Measurements from ENCODE around the gene WDR20.

The WDR20 gene

DNA sequence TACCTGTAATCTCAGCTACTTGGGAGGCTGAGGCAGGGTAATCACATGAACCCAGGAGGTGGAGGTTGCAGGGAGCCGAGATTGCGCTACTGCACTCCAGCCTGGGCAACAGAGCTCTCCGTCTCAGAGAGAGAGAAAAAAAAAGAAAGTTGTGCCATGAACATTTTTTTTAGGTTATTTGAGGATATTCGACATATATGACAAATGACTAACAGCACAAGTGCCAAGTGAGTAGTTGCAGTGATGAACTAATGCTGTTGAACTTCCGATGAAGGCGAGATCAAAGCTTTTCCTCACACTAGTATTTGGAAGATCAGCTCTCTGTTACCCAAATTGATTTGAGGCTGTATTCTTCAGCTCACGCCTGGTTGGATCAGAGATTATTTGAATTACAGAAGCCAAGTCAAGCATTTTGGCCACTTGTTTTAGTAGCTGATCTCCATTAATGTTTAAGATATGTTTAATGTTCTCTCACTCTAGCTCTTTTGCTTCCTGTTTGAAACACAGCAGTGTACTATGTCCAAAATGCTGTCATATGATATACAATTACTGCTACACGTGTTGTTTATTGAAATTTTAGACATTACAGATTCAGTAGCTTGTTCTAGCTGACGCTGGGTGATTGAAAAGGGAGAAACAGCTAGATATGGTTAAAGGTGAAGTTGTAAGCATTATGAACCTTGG is 43.4 kb downstream of the WDR20 start:
- 93 to 94% methylated on average over 9 of the region's 9 CpGs for WGBS, 2 experiments
- H3K27ac ChIP-seq (ENCODE audit: insufficient read depth, low read depth, low read length, poor library complexity, severe bottlenecking) = no peak overlapping the region
- H3K36me3 ChIP-seq (ENCODE audit: control insufficient read depth, insufficient read depth, low read length) = no peaks in the 10 kb centered on the region
- H3K4me3 ChIP-seq (ENCODE audit: insufficient read depth, low read depth, low read length) = no peak overlapping the region
- no peaks in the 10 kb centered on the region for H3K27me3 ChIP-seq (ENCODE audit: control insufficient read depth, insufficient read depth, low read length, poor library complexity, severe bottlenecking)
- H3K9me3 ChIP-seq (ENCODE audit: control insufficient read depth, low read length) = no peaks in the 10 kb centered on the region
- peaks cover 5% of the 10 kb centered on the region for H3K4me1 ChIP-seq (ENCODE audit: control insufficient read depth, insufficient read depth, low read length)

- 96 to 98% methylated on average over 3 of the region's 3 CpGs for WGBS, 2 experiments
- no peak overlapping the region for H3K27ac ChIP-seq (ENCODE audit: insufficient read depth, low read depth, low read length, poor library complexity, severe bottlenecking)
- peaks cover 5% of the 10 kb centered on the region for H3K4me1 ChIP-seq (ENCODE audit: control insufficient read depth, insufficient read depth, low read length)
- H3K9me3 ChIP-seq (ENCODE audit: control insufficient read depth, low read length) = no peaks in the 10 kb centered on the region
- no peaks in the 10 kb centered on the region for H3K27me3 ChIP-seq (ENCODE audit: control insufficient read depth, insufficient read depth, low read length, poor library complexity, severe bottlenecking)
- no peaks in the 10 kb centered on the region for H3K36me3 ChIP-seq (ENCODE audit: control insufficient read depth, insufficient read depth, low read length)
- no peak overlapping the region for H3K4me3 ChIP-seq (ENCODE audit: insufficient read depth, low read depth, low read length)
These were observed 44.2 kb downstream of the WDR20 start for GRCh38 chr14:102183886-102184285.

DNA sequence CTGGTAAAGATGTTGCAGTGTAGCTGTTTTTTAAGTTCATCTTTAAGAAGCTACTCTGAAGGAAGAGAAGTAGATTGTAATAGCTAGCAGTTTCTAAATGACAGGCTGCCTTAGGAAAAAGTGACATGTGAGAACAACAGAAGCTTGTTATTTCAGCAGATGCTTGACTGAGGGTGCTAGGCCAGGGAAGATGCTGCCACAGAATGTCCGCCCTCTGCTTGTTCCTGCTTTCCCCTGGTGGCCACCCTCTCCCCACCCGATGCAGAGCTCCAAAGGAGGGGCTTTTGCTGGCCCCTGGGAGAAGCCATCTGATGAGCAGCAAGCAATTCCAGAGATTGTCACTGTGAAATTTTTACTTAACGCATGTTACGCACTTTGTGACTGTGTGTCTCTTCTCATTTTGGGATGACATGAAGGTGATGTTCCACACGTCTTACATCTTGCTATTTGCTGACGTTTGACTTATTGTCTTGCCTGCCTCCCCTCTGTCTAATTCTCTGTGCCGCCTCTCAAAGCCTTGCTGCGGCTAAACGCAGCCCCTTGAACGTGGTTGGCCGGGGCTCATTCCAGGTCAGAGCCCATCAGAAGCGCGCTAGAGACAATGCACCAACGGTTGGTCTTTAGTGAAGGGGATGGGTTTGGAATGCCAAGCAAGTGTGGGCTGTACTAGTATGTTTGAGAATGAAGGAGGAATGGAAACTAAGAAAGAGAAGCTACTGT is 44.8 kb downstream of the WDR20 start:
- WGBS, 2 experiments = 77 to 78% methylated on average over 14 of the region's 14 CpGs

GRCh38 chr14:102185360-102185759 is 45.7 kb downstream of the WDR20 start:
- Histone ChIP-seq H3K4me3 (ENCODE audit: insufficient read depth, low read depth, low read length) (no peak overlapping the region), H3K27ac (ENCODE audit: insufficient read depth, low read depth, low read length, poor library complexity, severe bottlenecking) (no peak overlapping the region), H3K9me3 (ENCODE audit: control insufficient read depth, low read length) (no peaks in the 10 kb centered on the region), H3K36me3 (ENCODE audit: control insufficient read depth, insufficient read depth, low read length) (no peaks in the 10 kb centered on the region), H3K4me1 (ENCODE audit: control insufficient read depth, insufficient read depth, low read length) (peaks cover 5% of the 10 kb centered on the region), H3K27me3 (ENCODE audit: control insufficient read depth, insufficient read depth, low read length, poor library complexity, severe bottlenecking) (no peaks in the 10 kb centered on the region)
- WGBS, 2 experiments = 94 to 97% methylated on average over 8 of the region's 8 CpGs

More for the DNA sequence above, 44.8 kb downstream of the WDR20 start:
- peaks cover 5% of the 10 kb centered on the region for H3K4me1 ChIP-seq (ENCODE audit: control insufficient read depth, insufficient read depth, low read length)
- no peaks in the 10 kb centered on the region for H3K9me3 ChIP-seq (ENCODE audit: control insufficient read depth, low read length)
- no peaks in the 10 kb centered on the region for H3K36me3 ChIP-seq (ENCODE audit: control insufficient read depth, insufficient read depth, low read length)
- no peaks in the 10 kb centered on the region for H3K27me3 ChIP-seq (ENCODE audit: control insufficient read depth, insufficient read depth, low read length, poor library complexity, severe bottlenecking)
- H3K4me3 ChIP-seq (ENCODE audit: insufficient read depth, low read depth, low read length) = no peak overlapping the region
- no peak overlapping the region for H3K27ac ChIP-seq (ENCODE audit: insufficient read depth, low read depth, low read length, poor library complexity, severe bottlenecking)

DNA sequence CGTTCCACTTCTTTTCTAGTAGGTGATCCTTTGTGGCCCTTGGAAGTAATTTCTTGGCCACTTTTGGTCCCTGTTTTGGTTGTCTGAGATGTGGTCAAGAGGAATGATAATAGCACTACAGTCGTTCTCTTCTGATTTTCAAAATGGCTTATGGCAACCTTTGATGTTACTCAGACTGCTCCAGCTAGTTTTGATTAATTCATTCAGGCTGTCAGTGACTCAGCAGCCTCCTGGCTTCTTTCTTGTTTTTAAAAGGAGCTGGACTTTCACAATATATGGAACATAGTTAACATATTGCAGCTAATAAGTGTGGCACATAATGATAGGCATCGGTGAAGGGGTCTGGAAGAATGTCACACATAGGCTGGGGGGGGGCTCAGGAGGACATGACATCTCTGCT is 47.3 kb downstream of the WDR20 start:
- 92 to 94% methylated on average over 3 of the region's 3 CpGs for WGBS, 2 experiments
- Histone ChIP-seq H3K27me3 (ENCODE audit: control insufficient read depth, insufficient read depth, low read length, poor library complexity, severe bottlenecking) (no peaks in the 10 kb centered on the region), H3K36me3 (ENCODE audit: control insufficient read depth, insufficient read depth, low read length) (no peaks in the 10 kb centered on the region), H3K9me3 (ENCODE audit: control insufficient read depth, low read length) (no peaks in the 10 kb centered on the region), H3K4me1 (ENCODE audit: control insufficient read depth, insufficient read depth, low read length) (peaks cover 5% of the 10 kb centered on the region), H3K4me3 (ENCODE audit: insufficient read depth, low read depth, low read length) (no peak overlapping the region), H3K27ac (ENCODE audit: insufficient read depth, low read depth, low read length, poor library complexity, severe bottlenecking) (no peak overlapping the region)

DNA sequence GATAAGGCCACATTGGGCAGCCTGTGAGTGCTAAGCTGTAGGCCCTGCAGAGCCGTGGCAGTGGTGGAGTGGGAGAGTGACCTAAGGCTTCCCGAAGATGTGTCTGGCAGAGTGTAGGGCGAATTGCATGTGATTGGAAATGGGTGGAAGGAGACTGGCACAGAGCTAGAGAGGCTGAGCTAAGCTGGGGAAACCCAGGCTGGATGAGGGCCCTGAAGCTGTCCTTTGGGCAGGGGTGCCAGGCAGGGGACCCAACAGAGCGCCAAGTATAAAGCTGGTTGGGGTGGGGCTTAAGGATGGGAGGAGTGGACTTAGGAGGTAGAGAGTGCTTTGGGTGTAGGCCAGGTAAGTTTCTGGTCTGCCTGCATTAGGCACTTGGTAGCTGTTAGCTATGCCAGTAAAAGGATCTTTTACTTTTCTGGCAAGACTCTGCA is 47.9 kb downstream of the WDR20 start:
- WGBS, 2 experiments = 92 to 95% methylated on average over 4 of the region's 4 CpGs
- H3K36me3 ChIP-seq (ENCODE audit: control insufficient read depth, insufficient read depth, low read length) = no peaks in the 10 kb centered on the region
- H3K4me1 ChIP-seq (ENCODE audit: control insufficient read depth, insufficient read depth, low read length) = peaks cover 5% of the 10 kb centered on the region
- no peaks in the 10 kb centered on the region for H3K9me3 ChIP-seq (ENCODE audit: control insufficient read depth, low read length)
- H3K27ac ChIP-seq (ENCODE audit: insufficient read depth, low read depth, low read length, poor library complexity, severe bottlenecking) = no peak overlapping the region
- H3K4me3 ChIP-seq (ENCODE audit: insufficient read depth, low read depth, low read length) = no peak overlapping the region
- H3K27me3 ChIP-seq (ENCODE audit: control insufficient read depth, insufficient read depth, low read length, poor library complexity, severe bottlenecking) = no peaks in the 10 kb centered on the region

DNA sequence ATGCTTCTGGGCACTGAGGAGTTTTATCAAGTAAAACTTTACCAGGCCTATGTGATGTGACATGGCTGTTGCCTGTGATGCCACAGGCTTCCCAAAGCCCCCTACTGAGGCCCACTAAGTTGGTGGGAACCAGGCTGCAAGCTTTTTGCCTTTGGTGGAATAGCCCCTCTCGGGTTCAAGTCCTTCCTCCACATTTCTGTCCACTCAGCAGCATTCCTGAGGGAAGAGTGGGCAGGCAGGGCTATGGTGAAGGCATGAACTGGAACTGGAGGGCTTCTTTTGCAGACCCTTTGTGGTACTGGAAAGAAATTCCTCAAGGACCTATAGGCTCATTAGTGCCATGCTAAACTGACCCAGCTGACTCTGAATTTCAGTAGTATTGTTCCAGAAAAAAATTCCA is 48.5 kb downstream of the WDR20 start:
- H3K9me3 ChIP-seq (ENCODE audit: control insufficient read depth, low read length) = no peaks in the 10 kb centered on the region
- no peaks in the 10 kb centered on the region for H3K36me3 ChIP-seq (ENCODE audit: control insufficient read depth, insufficient read depth, low read length)
- WGBS, 2 experiments = 80 to 100% methylated on average over 1 of the region's 1 CpG
- no peak overlapping the region for H3K4me3 ChIP-seq (ENCODE audit: insufficient read depth, low read depth, low read length)
- no peak overlapping the region for H3K27ac ChIP-seq (ENCODE audit: insufficient read depth, low read depth, low read length, poor library complexity, severe bottlenecking)
- H3K4me1 ChIP-seq (ENCODE audit: control insufficient read depth, insufficient read depth, low read length) = peaks cover 5% of the 10 kb centered on the region
- no peaks in the 10 kb centered on the region for H3K27me3 ChIP-seq (ENCODE audit: control insufficient read depth, insufficient read depth, low read length, poor library complexity, severe bottlenecking)

- Histone ChIP-seq H3K36me3 (ENCODE audit: control insufficient read depth, insufficient read depth, low read length) (no peaks in the 10 kb centered on the region), H3K4me1 (ENCODE audit: control insufficient read depth, insufficient read depth, low read length) (no peaks in the 10 kb centered on the region), H3K27me3 (ENCODE audit: control insufficient read depth, insufficient read depth, low read length, poor library complexity, severe bottlenecking) (no peaks in the 10 kb centered on the region), H3K9me3 (ENCODE audit: control insufficient read depth, low read length) (no peaks in the 10 kb centered on the region), H3K4me3 (ENCODE audit: insufficient read depth, low read depth, low read length) (no peak overlapping the region), H3K27ac (ENCODE audit: insufficient read depth, low read depth, low read length, poor library complexity, severe bottlenecking) (no peak overlapping the region)
- 96 to 97% methylated on average over 5 of the region's 5 CpGs for WGBS, 2 experiments
These were observed 50.2 kb downstream of the WDR20 start for GRCh38 chr14:102189874-102190273.

DNA sequence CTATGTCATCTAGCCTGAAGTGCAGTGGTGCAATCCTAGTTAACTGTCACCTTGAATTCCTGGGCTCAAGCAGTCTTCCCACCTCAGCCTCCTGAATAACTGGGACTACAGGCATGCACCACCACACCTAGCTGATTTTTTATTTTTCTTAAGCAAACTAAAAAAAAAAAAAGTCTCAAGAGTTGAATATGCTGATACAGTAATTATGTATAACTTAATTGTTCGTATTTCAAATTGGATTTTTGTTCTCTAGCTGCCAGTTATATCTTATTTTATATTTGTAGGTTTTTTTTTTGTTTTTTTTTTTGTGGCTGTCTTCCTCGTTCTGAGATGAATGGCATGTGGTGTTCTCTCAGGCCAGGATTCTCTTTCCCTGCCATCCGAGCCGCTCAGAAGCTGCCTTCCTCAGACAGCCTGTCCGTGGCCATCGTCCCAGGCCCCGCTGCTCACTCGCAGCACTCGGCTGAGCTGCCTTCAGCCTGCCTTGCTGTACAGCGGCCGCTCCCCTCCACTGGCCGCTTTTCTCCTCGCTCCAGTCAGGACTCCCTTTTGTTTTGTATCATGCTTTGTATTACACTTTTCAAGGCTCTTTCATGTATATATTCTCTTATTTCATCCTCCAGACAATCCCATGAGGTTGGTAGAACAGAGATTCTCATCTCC is 53.3 kb downstream of the WDR20 start:
- H3K27ac ChIP-seq (ENCODE audit: insufficient read depth, low read depth, low read length, poor library complexity, severe bottlenecking) = no peak overlapping the region
- H3K4me1 ChIP-seq (ENCODE audit: control insufficient read depth, insufficient read depth, low read length) = no peaks in the 10 kb centered on the region
- no peak overlapping the region for H3K4me3 ChIP-seq (ENCODE audit: insufficient read depth, low read depth, low read length)
- WGBS, 2 experiments = 59% methylated on average over 12 to 13 of the region's 13 CpGs
- H3K9me3 ChIP-seq (ENCODE audit: control insufficient read depth, low read length) = no peaks in the 10 kb centered on the region
- H3K36me3 ChIP-seq (ENCODE audit: control insufficient read depth, insufficient read depth, low read length) = peaks cover 9% of the 10 kb centered on the region
- H3K27me3 ChIP-seq (ENCODE audit: control insufficient read depth, insufficient read depth, low read length, poor library complexity, severe bottlenecking) = no peaks in the 10 kb centered on the region

DNA sequence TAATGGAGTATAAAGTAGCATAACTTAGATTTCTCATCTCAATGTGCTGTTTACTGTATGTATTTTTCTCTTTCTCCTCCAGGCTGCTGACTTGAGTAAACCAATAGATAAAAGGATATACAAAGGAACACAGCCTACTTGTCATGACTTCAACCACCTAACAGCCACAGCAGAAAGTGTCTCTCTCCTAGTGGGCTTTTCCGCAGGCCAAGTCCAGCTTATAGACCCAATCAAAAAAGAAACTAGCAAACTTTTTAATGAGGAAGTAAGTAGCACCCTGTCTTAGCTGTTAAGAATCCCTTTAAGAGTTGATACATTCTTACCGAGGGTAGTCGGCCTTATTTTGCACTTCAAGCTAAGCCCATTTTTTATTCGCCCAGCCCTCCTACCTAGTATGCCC is 55.2 kb downstream of the WDR20 start:
- 89 to 93% methylated on average over 4 of the region's 4 CpGs for WGBS, 2 experiments
- Histone ChIP-seq H3K27me3 (ENCODE audit: control insufficient read depth, insufficient read depth, low read length, poor library complexity, severe bottlenecking) (no peaks in the 10 kb centered on the region), H3K9me3 (ENCODE audit: control insufficient read depth, low read length) (no peaks in the 10 kb centered on the region), H3K4me3 (ENCODE audit: insufficient read depth, low read depth, low read length) (no peak overlapping the region), H3K36me3 (ENCODE audit: control insufficient read depth, insufficient read depth, low read length) (peaks cover 9% of the 10 kb centered on the region), H3K27ac (ENCODE audit: insufficient read depth, low read depth, low read length, poor library complexity, severe bottlenecking) (no peak overlapping the region), H3K4me1 (ENCODE audit: control insufficient read depth, insufficient read depth, low read length) (no peaks in the 10 kb centered on the region)
